BLaER1 (cell line): ENCODE data around the gene MGRN1.

Experiments
- H3K27ac ChIP-seq: shearing (Covaris generic); formaldehyde crosslinking; 2 replicates; pipeline ENCODE4 v1.8.1; 2022
- H3K27me3 ChIP-seq: shearing (Covaris generic); formaldehyde crosslinking; 2 replicates; pipeline ENCODE4 v1.8.1; 2022
- H3K36me3 ChIP-seq: shearing (Covaris generic); formaldehyde crosslinking; 2 replicates; pipeline ENCODE4 v1.8.1; 2022
- H3K4me1 ChIP-seq: shearing (Covaris generic); formaldehyde crosslinking; 2 replicates; pipeline ENCODE4 v1.8.1; 2022
- H3K4me2 ChIP-seq: shearing (Covaris generic); formaldehyde crosslinking; 2 replicates; pipeline ENCODE4 v1.8.1; 2022
- H3K4me3 ChIP-seq: shearing (Covaris generic); formaldehyde crosslinking; 2 replicates; pipeline ENCODE4 v1.8.1; 2022
- H3K9ac ChIP-seq: shearing (Covaris generic); formaldehyde crosslinking; 2 replicates; pipeline ENCODE4 v1.8.1; 2022
- H3K9me3 ChIP-seq: shearing (Covaris generic); formaldehyde crosslinking; 2 replicates; pipeline ENCODE4 v1.8.1; 2022
- H4K20me1 ChIP-seq: shearing (Covaris generic); formaldehyde crosslinking; 2 replicates; pipeline ENCODE4 v1.8.1; 2022
- Cebpa-rat ChIP-seq: shearing (Covaris generic); IDR thresholded peaks from 2 replicates; pipeline ENCODE4 v1.8.1; 2022

The MGRN1 gene

GRCh38 chr16:4656695-4657686, 32.4 kb downstream of the MGRN1 start:
- TF ChIP-seq Cebpa-rat, result no peak
- Histone ChIP-seq H3K4me2 (peak overlapping the region; percentile 56), H3K9ac (no peak overlapping the region), H3K4me1 (peaks cover 93% of the 10 kb centered on the region), H3K9me3 (no peaks in the 10 kb centered on the region), H3K27me3 (peaks cover 6% of the 10 kb centered on the region; the same call in 1 of the 2 replicates), H3K36me3 (peaks cover 79% of the 10 kb centered on the region), H3K27ac (no peak overlapping the region), H4K20me1 (peaks cover 100% of the 10 kb centered on the region), H3K4me3 (no peak overlapping the region)

- H3K4me2 ChIP-seq, result peak overlapping the region; percentile 91
- H3K4me3 ChIP-seq, result no peak overlapping the region
- no peaks in the 10 kb centered on the region for H3K27me3 ChIP-seq
- H3K4me1 ChIP-seq, result peaks cover 93% of the 10 kb centered on the region
- H3K9ac ChIP-seq, result no peak overlapping the region
- H3K9me3 ChIP-seq, result no peaks in the 10 kb centered on the region
- TF ChIP-seq Cebpa-rat, result no peak
- peaks cover 100% of the 10 kb centered on the region for H4K20me1 ChIP-seq
- no peak overlapping the region for H3K27ac ChIP-seq
- peaks cover 56% of the 10 kb centered on the region for H3K36me3 ChIP-seq
Measured at GRCh38 chr16:4659363-4660353, 35.0 kb downstream of the MGRN1 start.

GRCh38 chr16:4660454-4661007, 35.9 kb downstream of the MGRN1 start:
- Histone ChIP-seq H3K9ac (no peak overlapping the region), H3K4me2 (peak overlapping the region; percentile 91), H3K36me3 (peaks cover 51% of the 10 kb centered on the region), H3K27ac (0 out of 2 replicates have a peak overlapping the region, but pooled peaks have one; percentile 45), H3K4me1 (peaks cover 96% of the 10 kb centered on the region), H4K20me1 (peaks cover 100% of the 10 kb centered on the region), H3K9me3 (no peaks in the 10 kb centered on the region), H3K4me3 (no peak overlapping the region), H3K27me3 (no peaks in the 10 kb centered on the region)
- no peak for TF ChIP-seq Cebpa-rat

- H3K27ac ChIP-seq, result peak overlapping the region; percentile 45; the same call in 1 of the 2 replicates
- H3K4me1 ChIP-seq, result peaks cover 95% of the 10 kb centered on the region
- TF ChIP-seq Cebpa-rat, result no peak
Measured at GRCh38 chr16:4661661-4662060, 37.0 kb downstream of the MGRN1 start.

GRCh38 chr16:4663465-4663776, 38.8 kb downstream of the MGRN1 start:
- peaks cover 95% of the 10 kb centered on the region for H4K20me1 ChIP-seq
- no peak for TF ChIP-seq Cebpa-rat
- peaks cover 82% of the 10 kb centered on the region for H3K4me1 ChIP-seq
- H3K9ac ChIP-seq, result peak overlapping the region; percentile 54
- no peaks in the 10 kb centered on the region for H3K27me3 ChIP-seq
- no peaks in the 10 kb centered on the region for H3K9me3 ChIP-seq
- H3K4me2 ChIP-seq, result peak overlapping the region; percentile 91
- H3K36me3 ChIP-seq, result peaks cover 53% of the 10 kb centered on the region
- peak overlapping the region; percentile 67 for H3K27ac ChIP-seq
- no peak overlapping the region for H3K4me3 ChIP-seq

More at GRCh38 chr16:4661661-4662060, 37.0 kb downstream of the MGRN1 start:
- peaks cover 100% of the 10 kb centered on the region for H4K20me1 ChIP-seq
- H3K27me3 ChIP-seq, result no peaks in the 10 kb centered on the region
- H3K36me3 ChIP-seq, result peaks cover 53% of the 10 kb centered on the region
- no peak overlapping the region for H3K9ac ChIP-seq
- H3K4me2 ChIP-seq, result peak overlapping the region; percentile 91
- H3K9me3 ChIP-seq, result no peaks in the 10 kb centered on the region
- H3K4me3 ChIP-seq, result no peak overlapping the region

- H3K9me3 ChIP-seq, result no peaks in the 10 kb centered on the region
- peaks cover 90% of the 10 kb centered on the region for H4K20me1 ChIP-seq
- H3K27ac ChIP-seq, result peak overlapping the region; percentile 67
- H3K4me1 ChIP-seq, result peaks cover 77% of the 10 kb centered on the region
- no peaks in the 10 kb centered on the region for H3K27me3 ChIP-seq
- H3K36me3 ChIP-seq, result peaks cover 53% of the 10 kb centered on the region
- H3K4me2 ChIP-seq, result peak overlapping the region; percentile 91
- 0 out of 2 replicates have a peak overlapping the region, but pooled peaks have one; percentile 20 for H3K4me3 ChIP-seq
- peak overlapping the region; percentile 54 for H3K9ac ChIP-seq
- TF ChIP-seq Cebpa-rat, result peak; percentile 83
Measured at GRCh38 chr16:4663777-4664465, 39.3 kb downstream of the MGRN1 start.

GRCh38 chr16:4664538-4665418, 40.2 kb downstream of the MGRN1 start:
- Histone ChIP-seq H3K9me3 (no peaks in the 10 kb centered on the region), H3K4me1 (peaks cover 68% of the 10 kb centered on the region), H3K4me3 (peak overlapping the region; percentile 20; the same call in 1 of the 2 replicates), H3K27ac (peak overlapping the region; percentile 67; the same call in 1 of the 2 replicates), H3K9ac (peak overlapping the region; percentile 27; the same call in 1 of the 2 replicates), H3K36me3 (peaks cover 52% of the 10 kb centered on the region), H3K4me2 (peak overlapping the region; percentile 91), H4K20me1 (peaks cover 81% of the 10 kb centered on the region), H3K27me3 (no peaks in the 10 kb centered on the region)
- no peak for TF ChIP-seq Cebpa-rat
